HCT116 (cell line): Measurements from ENCODE around the gene GOLGA5.

Source experiments
- CTCF ChIP-seq, 3 experiments: fragments of 200-600 bp in 1 of 3; sonication (generic) in 1 of 3; IDR thresholded peaks in 2 of 3; conservative IDR thresholded peaks in 1 of 3; 2 replicates each; pipeline ENCODE4 v1.5.1; 2012 to 2017; ENCODE audit warnings: low read depth in 2 of 3, low read length in 2 of 3, antibody characterized with exemption in 1 of 3, borderline replicate concordance in 1 of 3, control low read depth in 1 of 3, mild to moderate bottlenecking in 1 of 3, mixed read lengths in 1 of 3, mixed run types in 1 of 3, moderate library complexity in 1 of 3; ENCODE audit not compliant: insufficient read depth in 1 of 3
- POLR2AphosphoS5 ChIP-seq: IDR thresholded peaks from 2 replicates; pipeline ENCODE4 v1.6.1; 2011; ENCODE audit warnings: mild to moderate bottlenecking, low read depth, low read length, moderate library complexity

- no peak for TF ChIP-seq CTCF (IDR thresholded peaks at IDR 0.05 in 2 of 3, conservative IDR thresholded peaks at IDR 0.05 in 1 of 3; ENCODE audit: borderline replicate concordance in 1 of 3, insufficient read depth in 1 of 3, low read depth in 2 of 3, low read length in 2 of 3)
- no peak for TF ChIP-seq POLR2AphosphoS5
These were observed 37.7 kb upstream of the GOLGA5 start for GRCh38 chr14:92756446-92756845.
